ENCODE measurements around the gene KRT32. TPM values are rescaled to one million over a fixed set of nuclear protein-coding genes. Genes with fewer than 3 reads are reported as not detected.

Gene KRT32
- total RNA-seq, 1 donor from 2014 or later, result not detected

- DNase-seq (ENCODE audit: low read depth) (no peak), FAIRE-seq (no peak)
- peaks cover 42% of the 10 kb centered on the region for H3K4me1 Mint-ChIP-seq (ENCODE audit: low read depth, unreplicated experiment)
- Histone ChIP-seq H3K4me2 (ENCODE audit: low read length) (peak overlapping the region; percentile 33), H3K4me3 (ENCODE audit: insufficient read depth, low read depth, low read length) (no peak overlapping the region), H3K9me3 (ENCODE audit: insufficient read depth, low read depth, low read length) (no peaks in the 10 kb centered on the region), H3K4me1 (ENCODE audit: insufficient read depth, low read length) (peaks cover 36% of the 10 kb centered on the region), H3K9ac (ENCODE audit: low read length) (no peak overlapping the region), H3K27ac (ENCODE audit: low read depth, low read length) (no peak overlapping the region), H2AFZ (ENCODE audit: low read depth, low read length) (no peak overlapping the region), H3K79me2 (ENCODE audit: insufficient read depth, low read length) (no peaks in the 10 kb centered on the region), H3K36me3 (ENCODE audit: insufficient read depth, low read length) (no peaks in the 10 kb centered on the region), H4K20me1 (ENCODE audit: insufficient read depth, low read length) (no peaks in the 10 kb centered on the region), H3K27me3 (ENCODE audit: insufficient read depth, low read length) (no peaks in the 10 kb centered on the region)
- H3K9me3 Mint-ChIP-seq (ENCODE audit: unreplicated experiment), result no peaks in the 10 kb centered on the region
- no peak overlapping the region for H3K4me3 Mint-ChIP-seq (ENCODE audit: unreplicated experiment)
- H3K27ac Mint-ChIP-seq (ENCODE audit: unreplicated experiment), result peak overlapping the region; percentile 42
- peaks cover 4% of the 10 kb centered on the region for H3K27me3 Mint-ChIP-seq (ENCODE audit: low read depth, unreplicated experiment)
- H3K36me3 Mint-ChIP-seq (ENCODE audit: low read depth, unreplicated experiment), result no peaks in the 10 kb centered on the region
- TF ChIP-seq EZH2 (IDR thresholded peaks at IDR 0.05; ENCODE audit: insufficient read depth, low read length) (no peak), CTCF (IDR thresholded peaks at IDR 0.05; ENCODE audit: insufficient read depth, low read depth, low read length) (no peak)
These were observed 50.1 kb downstream of the KRT32 start for GRCh38 chr17:41417127-41417526.

GRCh38 chr17:41416479-41416878, 50.7 kb downstream of the KRT32 start:
- Mint-ChIP-seq H3K4me3 (ENCODE audit: unreplicated experiment) (peak overlapping the region; percentile 21), H3K27ac (ENCODE audit: unreplicated experiment) (peak overlapping the region; percentile 91), H3K9me3 (ENCODE audit: unreplicated experiment) (no peaks in the 10 kb centered on the region), H3K4me1 (ENCODE audit: low read depth, unreplicated experiment) (peaks cover 42% of the 10 kb centered on the region), H3K36me3 (ENCODE audit: low read depth, unreplicated experiment) (no peaks in the 10 kb centered on the region), H3K27me3 (ENCODE audit: low read depth, unreplicated experiment) (peaks cover 4% of the 10 kb centered on the region)
- no peak overlapping the region for H3K9ac ChIP-seq (ENCODE audit: low read length)
- H3K4me1 ChIP-seq (ENCODE audit: insufficient read depth, low read length), result peaks cover 36% of the 10 kb centered on the region
- no peaks in the 10 kb centered on the region for H3K27me3 ChIP-seq (ENCODE audit: insufficient read depth, low read length)
- no peaks in the 10 kb centered on the region for H3K79me2 ChIP-seq (ENCODE audit: insufficient read depth, low read length)
- no peak for DNase-seq (ENCODE audit: low read depth)
- no peak overlapping the region for H3K4me3 ChIP-seq (ENCODE audit: insufficient read depth, low read depth, low read length)
- no peak overlapping the region for H3K4me2 ChIP-seq (ENCODE audit: low read length)
- no peaks in the 10 kb centered on the region for H3K36me3 ChIP-seq (ENCODE audit: insufficient read depth, low read length)
- FAIRE-seq, result no peak
- TF ChIP-seq CTCF (IDR thresholded peaks at IDR 0.05; ENCODE audit: insufficient read depth, low read depth, low read length) (no peak), EZH2 (IDR thresholded peaks at IDR 0.05; ENCODE audit: insufficient read depth, low read length) (no peak)
- no peak overlapping the region for H2AFZ ChIP-seq (ENCODE audit: low read depth, low read length)
- H4K20me1 ChIP-seq (ENCODE audit: insufficient read depth, low read length), result no peaks in the 10 kb centered on the region
- no peaks in the 10 kb centered on the region for H3K9me3 ChIP-seq (ENCODE audit: insufficient read depth, low read depth, low read length)
- H3K27ac ChIP-seq (ENCODE audit: low read depth, low read length), result no peak overlapping the region

GRCh38 chr17:41415833-41416335, 51.3 kb downstream of the KRT32 start:
- H4K20me1 ChIP-seq (ENCODE audit: insufficient read depth, low read length), result no peaks in the 10 kb centered on the region
- Mint-ChIP-seq H3K9me3 (ENCODE audit: unreplicated experiment) (no peaks in the 10 kb centered on the region), H3K27ac (ENCODE audit: unreplicated experiment) (peak overlapping the region; percentile 91), H3K36me3 (ENCODE audit: low read depth, unreplicated experiment) (no peaks in the 10 kb centered on the region), H3K27me3 (ENCODE audit: low read depth, unreplicated experiment) (peaks cover 4% of the 10 kb centered on the region), H3K4me3 (ENCODE audit: unreplicated experiment) (peak overlapping the region; percentile 21), H3K4me1 (ENCODE audit: low read depth, unreplicated experiment) (peaks cover 37% of the 10 kb centered on the region)
- H3K9ac ChIP-seq (ENCODE audit: low read length), result no peak overlapping the region
- DNase-seq (ENCODE audit: low read depth) (peak; percentile 72), FAIRE-seq (peak; percentile 50)
- no peak overlapping the region for H3K4me2 ChIP-seq (ENCODE audit: low read length)
- H3K4me3 ChIP-seq (ENCODE audit: insufficient read depth, low read depth, low read length), result no peak overlapping the region
- TF ChIP-seq EZH2 (IDR thresholded peaks at IDR 0.05; ENCODE audit: insufficient read depth, low read length) (no peak), CTCF (IDR thresholded peaks at IDR 0.05; ENCODE audit: insufficient read depth, low read depth, low read length) (no peak)
- no peaks in the 10 kb centered on the region for H3K79me2 ChIP-seq (ENCODE audit: insufficient read depth, low read length)
- H3K36me3 ChIP-seq (ENCODE audit: insufficient read depth, low read length), result no peaks in the 10 kb centered on the region
- H2AFZ ChIP-seq (ENCODE audit: low read depth, low read length), result no peak overlapping the region
- no peaks in the 10 kb centered on the region for H3K27me3 ChIP-seq (ENCODE audit: insufficient read depth, low read length)
- no peaks in the 10 kb centered on the region for H3K9me3 ChIP-seq (ENCODE audit: insufficient read depth, low read depth, low read length)
- H3K27ac ChIP-seq (ENCODE audit: low read depth, low read length), result no peak overlapping the region
- H3K4me1 ChIP-seq (ENCODE audit: insufficient read depth, low read length), result peaks cover 33% of the 10 kb centered on the region

Measured in astrocyte (in vitro differentiated cells and primary cell).